Left lung (tissue), 10 donors: ENCODE data around the gene POU2AF2. TPM values are rescaled to one million over a fixed set of nuclear protein-coding genes. Genes with fewer than 3 reads are reported as not detected.

Experiments used
- ATAC-seq: fragments of 200-7000 bp; cut with Tn5 transposase; one replicate; pipeline ENCODE4 v1.9.1; 2020; ENCODE audit warnings: moderate library complexity
- DNase-seq, 4 donors: peaks; one replicate each; pipeline ENCODE4 v3.0.0-alpha.2; 2013 to 2020
- H3K27ac ChIP-seq, 2 donors: fragments of 200-600 bp; sonication (generic) in 1 of 2; one replicate each; pipeline versions ENCODE4 v1.5.0 to v1.8.0; 2020 to 2021
- H3K27me3 ChIP-seq, 2 donors: fragments of 200-600 bp; sonication (generic) in 1 of 2; one replicate each; pipeline versions ENCODE4 v1.5.0 to v1.8.0; 2020 to 2021
- H3K36me3 ChIP-seq, 2 donors: fragments of 200-600 bp; sonication (generic) in 1 of 2; one replicate each; pipeline versions ENCODE4 v1.5.0 to v1.8.0; 2020 to 2021
- H3K4me1 ChIP-seq, 2 donors: fragments of 200-600 bp; one replicate each; pipeline ENCODE4 v1.8.0; 2021
- H3K4me3 ChIP-seq, 2 donors: fragments of 200-600 bp; sonication (generic) in 1 of 2; one replicate each; pipeline versions ENCODE4 v1.5.0 to v1.8.0; 2020 to 2021; ENCODE audit warnings: mild to moderate bottlenecking in 1 of 2
- H3K9me3 ChIP-seq, 2 donors: fragments of 200-600 bp; sonication (generic) in 1 of 2; one replicate each; pipeline versions ENCODE4 v1.5.0 to v1.8.0; 2020 to 2021
- CTCF ChIP-seq, 2 donors: fragments of 200-600 bp; sonication (generic) in 1 of 2; IDR thresholded peaks; one replicate each; pipeline versions ENCODE4 v1.5.0 to v1.8.0; 2021; ENCODE audit warnings: antibody characterized with exemption in 2 of 2
- intact Hi-C, 2 donors: fragments of 100-400 bp; cut with DNase I; formaldehyde crosslinking; loops; one replicate each; pipeline versions ENCODE4 v1.11.2 to v1.14.2; 2022
- polyA plus RNA-seq, 6 donors: library from polyadenylated mRNA; unstranded; fragments of 120-200 nt; gene quantifications; one replicate each; pipeline ENCODE4 v1.2.1, GENCODE V29; 2013; ENCODE audit not compliant: insufficient read length in 6 of 6
- total RNA-seq, 2 donors: library from RNA; stranded (reverse); fragmentation: NEBNext Ultra II Directional; extraction: Animal tissue kit (Norgen Biotek cat#: 25700); gene quantifications; one replicate each; pipeline ENCODE4 v1.2.1, GENCODE V29; 2021
- donor health status: DM: no; HTN: yes; CAD: no.
- donor health status: DM: no; HTN: no; CAD: no.

The POU2AF2 gene
- total and polyA plus RNA-seq, 8 donors, result 0.13 to 0.35 (median 0.21) TPM; not detected in 2

GRCh38 chr11:111206472-111206871 is 39.1 kb upstream of the POU2AF2 start:
- intact Hi-C loops, result no loop called here
- no peak for TF ChIP-seq CTCF (IDR thresholded peaks at IDR 0.05)
- Histone ChIP-seq H3K27ac (no peak overlapping the region), H3K4me1 (peaks cover 0 to 2% of the 10 kb centered on the region in 2 donors), H3K9me3 (no peaks in the 10 kb centered on the region), H3K27me3 (no peaks in the 10 kb centered on the region), H3K4me3 (no peak overlapping the region), H3K36me3 (no peaks in the 10 kb centered on the region)
- ATAC-seq, result peak; percentile 39
- DNase-seq, result no peak

- peaks cover 0 to 2% of the 10 kb centered on the region in 2 donors for H3K4me1 ChIP-seq
- no peaks in the 10 kb centered on the region for H3K27me3 ChIP-seq
- no peak overlapping the region for H3K4me3 ChIP-seq
- DNase-seq (no peak), ATAC-seq (no peak)
- intact Hi-C loops, result no loop called here
- no peaks in the 10 kb centered on the region for H3K36me3 ChIP-seq
- no peak for TF ChIP-seq CTCF (IDR thresholded peaks at IDR 0.05)
- no peaks in the 10 kb centered on the region for H3K9me3 ChIP-seq
- no peak overlapping the region for H3K27ac ChIP-seq
Measured at GRCh38 chr11:111207213-111207612, 38.3 kb upstream of the POU2AF2 start.

GRCh38 chr11:111209543-111210355 is 35.8 kb upstream of the POU2AF2 start:
- Histone ChIP-seq H3K36me3 (no peaks in the 10 kb centered on the region), H3K4me1 (peaks cover 0 to 2% of the 10 kb centered on the region in 2 donors), H3K27ac (no peak overlapping the region), H3K4me3 (no peak overlapping the region), H3K9me3 (no peaks in the 10 kb centered on the region), H3K27me3 (no peaks in the 10 kb centered on the region)
- no peak for TF ChIP-seq CTCF (IDR thresholded peaks at IDR 0.05)
- ATAC-seq, result no peak
- intact Hi-C loops, result no loop called here
- DNase-seq, result peak in 2 of 4 donors; percentile 60 to 70

GRCh38 chr11:111213256-111213655 is 32.3 kb upstream of the POU2AF2 start:
- TF ChIP-seq CTCF (IDR thresholded peaks at IDR 0.05), result no peak
- Histone ChIP-seq H3K4me1 (no peaks in the 10 kb centered on the region), H3K4me3 (no peak overlapping the region), H3K27ac (no peak overlapping the region), H3K9me3 (no peaks in the 10 kb centered on the region), H3K36me3 (no peaks in the 10 kb centered on the region), H3K27me3 (no peaks in the 10 kb centered on the region)
- no peak for DNase-seq
- intact Hi-C loops, result no loop called here
- ATAC-seq, result no peak

- Histone ChIP-seq H3K27me3 (no peaks in the 10 kb centered on the region), H3K36me3 (no peaks in the 10 kb centered on the region), H3K9me3 (no peaks in the 10 kb centered on the region), H3K4me3 (no peak overlapping the region), H3K27ac (no peak overlapping the region), H3K4me1 (no peaks in the 10 kb centered on the region)
- TF ChIP-seq CTCF (IDR thresholded peaks at IDR 0.05), result no peak
- no peak for DNase-seq
- no peak for ATAC-seq
- intact Hi-C loops, result no loop called here
Measured at GRCh38 chr11:111220721-111221120, 24.8 kb upstream of the POU2AF2 start.
